Measurements from ENCODE around the gene DCAF15.
"Not testable (repeated sequence)": the region's sequence is repeated elsewhere in the genome, so short reads cannot be mapped to it uniquely, and the experiment has no call there.

The DCAF15 gene

DNA sequence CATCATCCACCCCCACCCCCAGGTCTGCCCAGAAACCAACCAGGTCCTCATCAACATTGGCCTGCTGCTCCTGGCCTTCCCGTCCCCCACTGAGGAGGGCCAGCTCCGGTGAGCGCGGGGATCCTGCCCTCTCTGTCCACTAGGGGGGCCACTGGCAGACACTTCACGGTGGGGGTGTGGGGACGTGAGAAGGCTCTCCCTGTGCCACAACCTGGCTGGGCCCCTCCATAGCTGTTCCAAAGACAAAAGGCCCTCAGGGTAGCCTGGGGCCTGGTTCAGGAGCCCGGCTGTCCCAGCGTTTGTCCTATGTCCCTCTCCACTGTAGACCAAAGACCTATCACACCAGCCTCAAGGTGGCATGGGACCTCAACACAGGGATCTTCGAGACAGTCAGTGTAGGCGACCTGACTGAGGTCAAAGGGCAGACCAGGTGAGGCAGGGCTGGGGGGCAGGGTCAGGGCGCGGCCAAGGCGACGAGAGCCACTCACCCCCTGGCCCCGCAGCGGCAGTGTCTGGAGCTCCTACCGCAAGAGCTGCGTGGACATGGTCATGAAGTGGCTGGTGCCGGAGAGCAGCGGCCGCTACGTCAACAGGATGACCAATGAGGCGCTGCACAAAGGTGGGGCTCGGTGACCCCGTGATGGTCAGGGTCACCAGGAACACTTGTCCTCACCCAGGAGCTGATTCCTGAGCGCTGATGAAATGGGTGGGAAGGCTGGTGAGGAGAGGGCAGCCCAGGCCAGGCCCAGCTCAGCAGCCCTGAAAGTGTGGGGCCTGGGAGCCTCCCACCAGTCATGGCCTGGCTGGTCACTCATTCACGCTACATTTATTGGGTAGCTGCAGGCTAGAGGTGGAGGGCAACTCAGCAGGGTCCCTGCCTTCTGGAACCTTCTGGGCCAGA, 7.9 kb downstream of the DCAF15 start:
- DNase-seq (ENCODE audit: low read depth), result no peak

DNA sequence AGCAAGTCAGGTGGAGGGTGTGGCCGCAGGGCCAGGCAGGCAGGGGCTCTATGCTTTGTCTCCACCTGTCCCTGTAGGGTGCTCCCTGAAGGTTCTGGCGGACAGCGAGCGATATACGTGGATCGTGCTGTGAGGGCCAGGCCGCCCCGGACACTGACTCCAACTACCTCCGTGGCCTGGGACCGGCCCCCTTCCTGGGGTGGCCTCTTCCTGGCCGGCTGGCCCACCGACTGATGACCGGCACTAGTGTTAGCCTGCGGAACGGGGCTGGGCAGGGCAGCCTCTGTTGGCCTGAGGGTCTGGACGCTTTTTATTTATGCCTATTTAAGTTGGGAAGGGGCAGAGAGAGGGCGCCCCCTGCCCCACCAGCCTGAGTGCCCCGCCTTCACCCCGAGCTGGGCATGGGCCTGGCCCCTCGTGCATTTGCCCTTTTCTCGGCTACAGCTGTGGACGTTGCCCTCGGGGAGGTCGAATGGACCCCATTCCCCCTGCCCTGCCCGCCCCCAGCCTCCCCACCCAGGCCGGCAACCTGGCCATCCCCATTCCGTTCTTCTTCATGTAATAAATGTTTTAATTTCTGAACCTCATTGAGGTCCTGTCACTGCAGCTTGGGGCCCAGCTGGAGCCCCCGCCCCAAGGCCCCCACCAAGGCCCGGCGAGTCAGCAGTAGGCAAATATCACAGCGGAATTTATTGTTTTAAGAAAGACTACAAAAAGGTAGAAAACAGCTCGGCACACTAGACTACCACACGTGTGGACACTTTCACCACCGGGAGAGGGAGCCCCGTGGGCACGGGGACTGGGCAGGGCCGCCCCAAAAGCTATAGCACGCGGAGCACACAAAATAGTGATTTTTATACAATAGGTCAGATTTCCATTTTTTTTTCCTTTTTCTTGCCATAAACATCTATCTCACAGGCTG, 8.8 kb downstream of the DCAF15 start:
- no peak for DNase-seq (ENCODE audit: low read depth)

DNA sequence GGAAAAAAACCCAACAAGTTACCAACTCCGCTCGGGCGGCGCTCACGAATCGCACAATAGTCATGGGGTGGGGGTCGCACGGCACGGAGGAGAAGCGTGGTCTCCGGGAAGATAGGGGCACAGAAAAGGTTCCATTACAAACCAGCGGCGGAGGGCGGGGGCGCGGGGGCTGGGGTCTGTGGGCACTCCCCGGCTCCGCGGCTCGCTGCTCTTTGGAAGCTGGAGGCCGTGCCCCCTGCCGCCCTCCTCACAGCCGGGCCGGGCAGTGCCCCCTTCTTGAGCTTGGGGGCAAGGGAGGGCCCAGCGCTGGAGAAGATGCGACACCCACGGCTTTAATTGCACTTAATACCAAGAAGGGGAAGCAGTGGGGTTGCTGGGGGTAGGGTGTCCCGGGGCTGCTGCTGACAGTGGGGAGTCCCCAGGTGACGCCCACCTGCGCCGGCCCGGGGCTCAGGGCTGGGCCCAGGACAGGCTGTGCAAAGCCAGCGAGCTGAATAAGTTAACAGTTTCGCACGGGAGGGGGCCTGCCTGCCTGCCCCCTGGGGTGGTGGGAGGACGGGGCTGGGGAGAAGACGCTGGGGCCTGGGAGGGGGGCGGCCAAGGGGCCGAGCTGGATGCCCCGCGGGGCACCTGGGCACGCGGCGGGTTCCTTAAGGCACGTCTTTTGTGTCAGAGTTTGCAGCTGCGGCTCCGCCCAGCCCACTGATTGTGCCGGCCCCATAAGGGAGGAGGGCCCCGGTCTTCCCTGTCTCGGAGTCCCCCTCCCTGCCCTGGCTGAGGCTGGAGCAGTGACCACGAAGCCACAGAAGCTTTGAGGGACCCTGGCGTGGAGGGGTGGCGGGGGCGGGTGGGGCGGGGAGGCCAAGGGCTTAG, 9.8 kb downstream of the DCAF15 start:
- DNase-seq (ENCODE audit: low read depth), result no peak

DNA sequence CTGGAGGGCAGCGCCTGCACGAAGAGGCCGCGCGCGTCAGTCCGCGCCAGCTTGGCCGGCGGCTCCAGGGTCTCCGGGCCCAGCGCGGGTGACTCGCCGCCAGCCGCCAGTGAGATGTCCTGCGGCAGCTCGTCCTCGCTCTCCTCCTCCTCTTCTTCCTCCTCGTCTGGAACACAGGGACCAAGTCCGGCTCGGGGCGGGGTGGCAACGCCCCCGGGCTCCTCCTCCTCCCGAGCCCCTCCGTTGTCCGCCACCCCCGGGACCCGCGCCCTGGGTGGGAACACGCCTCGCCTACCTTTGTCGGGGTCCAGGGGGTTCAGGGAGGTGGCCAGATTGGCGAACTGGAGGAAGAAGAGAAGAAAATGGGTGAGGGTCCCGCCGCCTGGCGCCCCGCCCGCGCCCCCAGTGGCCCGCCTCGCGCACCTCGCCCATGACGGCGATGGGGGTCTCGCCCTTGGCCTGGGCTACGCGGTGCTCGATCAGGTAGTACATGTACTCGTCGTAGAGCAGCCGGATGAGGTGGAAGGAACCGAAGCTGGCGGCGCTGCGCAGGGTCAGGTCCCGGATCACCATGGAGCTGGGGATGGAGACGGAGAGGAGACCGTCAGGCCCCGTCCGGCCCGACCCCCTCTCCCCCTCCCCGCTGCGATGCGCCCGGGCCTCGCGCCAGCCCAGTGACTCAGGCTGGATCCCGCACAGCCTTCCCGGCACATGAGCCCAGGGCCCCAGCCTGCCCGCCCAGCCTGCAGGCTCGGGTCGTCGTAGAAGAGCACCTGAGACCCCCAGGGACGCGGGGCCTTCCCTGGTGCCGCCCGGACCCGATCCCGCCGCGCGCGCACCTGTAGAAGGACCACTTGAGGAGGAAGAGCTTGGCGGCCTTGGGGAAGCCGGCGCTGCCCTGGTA, 10.6 kb downstream of the DCAF15 start:
- no peak for DNase-seq (ENCODE audit: low read depth)

DNA sequence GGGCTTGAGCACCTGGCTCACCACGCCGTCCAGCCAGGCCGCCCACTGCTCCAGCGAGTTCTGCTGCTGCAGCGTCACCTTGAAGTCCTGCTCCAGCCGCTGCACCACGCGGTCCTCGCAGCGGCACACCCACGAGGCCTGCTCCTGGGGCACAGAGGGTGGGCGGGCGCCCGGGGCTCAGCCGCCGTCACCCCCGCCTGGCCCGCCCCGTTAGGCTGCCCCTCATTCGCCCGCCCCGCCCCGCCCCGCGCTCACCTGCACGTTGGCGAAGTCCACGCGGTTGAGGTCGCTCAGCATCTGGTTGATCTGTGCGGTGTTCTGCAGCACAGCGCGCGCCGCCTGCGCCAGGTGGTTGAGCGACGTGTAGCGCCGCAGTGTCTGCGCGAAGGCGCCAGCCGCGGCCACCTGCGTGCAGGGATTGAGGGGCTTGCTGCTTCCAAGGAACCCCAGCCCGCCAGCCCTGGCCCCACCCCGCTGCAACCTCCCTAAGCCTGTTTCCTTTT, 11.3 kb downstream of the DCAF15 start:
- DNase-seq (ENCODE audit: low read depth), result no peak

DNA sequence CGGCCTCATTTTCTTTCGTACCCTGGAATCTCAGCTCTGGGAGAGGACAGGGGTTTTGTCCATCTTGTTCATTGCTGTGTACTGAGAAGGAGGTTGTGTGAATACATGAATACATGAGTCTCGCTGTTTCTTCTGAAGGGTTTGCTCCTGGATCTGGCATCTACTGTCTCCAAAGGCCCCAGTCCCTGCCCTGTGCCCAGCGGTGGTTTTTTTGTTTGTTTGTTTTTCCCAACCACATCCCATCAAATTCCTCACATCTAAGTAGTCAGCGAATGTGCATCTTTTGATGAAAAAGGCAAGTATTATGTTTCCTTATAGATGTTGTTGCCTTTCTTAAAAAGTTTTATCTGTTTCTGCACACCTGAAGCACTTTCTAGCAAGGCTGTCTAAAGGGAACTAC, 12.5 kb downstream of the DCAF15 start:
- DNase-seq (ENCODE audit: low read depth), result no peak

DNA sequence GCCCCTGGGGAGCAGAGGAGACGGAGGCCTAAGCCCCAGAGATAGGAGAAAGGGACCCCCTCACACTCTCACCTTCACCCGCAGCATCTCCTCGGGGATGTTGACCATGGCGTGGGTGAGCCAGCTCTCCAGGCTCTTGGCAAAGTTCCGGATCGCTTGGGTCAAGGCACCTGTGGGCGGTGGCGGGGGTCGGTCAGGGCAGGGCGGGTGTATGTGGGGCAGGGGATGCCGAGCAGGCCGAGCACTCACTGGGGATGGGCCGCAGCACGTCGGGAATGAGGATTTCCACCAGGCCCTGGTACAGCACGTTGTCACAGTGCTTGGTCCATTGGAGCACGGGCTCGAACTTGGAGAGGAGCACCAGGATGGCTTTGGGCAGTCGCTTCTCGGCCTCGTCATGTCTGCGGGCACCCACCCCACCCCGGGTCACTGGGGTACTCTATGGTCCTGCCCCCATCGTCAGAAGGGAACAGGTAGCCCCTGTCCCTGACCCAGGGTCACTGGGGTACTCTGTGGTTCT, 13.1 kb downstream of the DCAF15 start:
- no peak for DNase-seq (ENCODE audit: low read depth)

DNA sequence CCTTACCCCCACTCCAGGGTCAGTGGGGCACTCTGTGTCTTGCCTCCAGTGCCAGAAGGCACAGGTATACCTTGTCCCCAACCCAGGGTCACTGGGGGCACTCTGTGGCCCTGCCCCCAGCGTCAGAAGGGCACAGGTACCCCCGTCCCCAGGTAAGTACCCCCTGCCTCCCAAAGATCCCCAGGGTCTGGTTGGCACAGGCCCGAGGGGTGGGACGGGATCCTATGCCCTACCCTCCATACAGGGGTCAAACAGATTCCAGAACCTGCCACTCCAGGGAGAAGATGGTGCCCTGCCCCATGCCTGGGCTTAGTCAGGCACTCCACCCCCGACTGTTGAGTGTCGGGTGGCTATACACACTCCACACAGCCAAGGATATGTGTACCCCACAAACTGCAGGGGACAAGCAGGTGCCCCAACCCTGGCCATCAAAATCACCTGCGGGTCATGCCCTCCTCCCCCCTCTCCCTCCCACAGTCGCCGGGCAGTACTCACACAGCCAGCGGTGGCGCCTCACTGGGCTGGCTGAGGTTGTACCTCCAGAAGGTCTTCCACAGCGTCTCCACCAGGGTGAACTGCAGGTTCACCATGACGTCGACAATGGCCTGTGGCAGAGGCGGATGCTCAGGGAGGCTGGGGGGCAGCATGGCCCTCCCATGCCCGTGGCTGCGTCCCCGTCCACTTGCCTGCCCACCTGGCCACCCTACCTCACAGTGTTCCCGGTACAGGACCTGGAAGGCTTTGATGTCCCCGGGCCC, 13.8 kb downstream of the DCAF15 start:
- no peak for DNase-seq (ENCODE audit: low read depth)

DNA sequence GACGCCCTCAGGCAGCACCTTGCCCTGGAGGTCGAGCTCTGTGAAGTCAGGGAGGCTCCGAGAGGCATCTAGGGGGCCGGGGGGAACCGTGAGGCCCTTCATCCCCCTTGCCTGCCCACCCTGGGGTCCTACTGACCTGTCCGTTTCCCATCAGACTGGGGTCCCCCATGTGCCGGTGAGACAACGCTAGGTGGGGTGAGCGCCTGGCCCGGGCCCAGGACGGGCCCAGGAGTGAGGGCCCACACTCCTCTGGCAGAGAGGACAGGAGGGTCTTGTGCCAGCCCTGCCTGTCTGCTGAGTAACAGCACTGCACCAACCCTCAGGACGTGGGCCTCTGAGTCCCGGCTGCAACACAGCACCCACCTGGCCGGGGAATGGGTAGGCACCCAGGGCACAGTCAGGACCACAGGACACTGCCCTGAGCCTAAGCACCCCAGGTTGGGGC, 14.4 kb downstream of the DCAF15 start:
- DNase-seq (ENCODE audit: low read depth), result no peak

DNA sequence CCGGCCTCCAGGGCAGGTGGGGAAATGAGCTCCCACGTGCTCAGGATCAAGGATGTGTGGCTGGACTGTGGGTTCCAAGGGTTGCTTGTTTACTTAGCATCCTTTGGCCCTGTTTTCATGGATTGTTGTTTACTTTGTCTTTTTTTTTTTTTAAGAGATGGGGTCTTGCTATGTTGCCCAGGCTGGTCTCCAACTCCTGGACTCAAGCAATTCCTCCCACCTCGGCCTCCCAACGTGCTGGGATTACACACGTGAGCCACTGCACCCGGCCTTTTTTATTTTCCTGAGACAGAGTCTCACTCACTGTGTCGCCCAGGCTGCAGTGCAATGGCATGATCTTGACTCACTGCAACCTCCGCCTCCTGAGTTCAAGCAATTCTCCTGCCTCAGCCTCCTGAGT, 14.9 kb downstream of the DCAF15 start:
- not testable (repeated sequence) for DNase-seq (ENCODE audit: low read depth)

DNA sequence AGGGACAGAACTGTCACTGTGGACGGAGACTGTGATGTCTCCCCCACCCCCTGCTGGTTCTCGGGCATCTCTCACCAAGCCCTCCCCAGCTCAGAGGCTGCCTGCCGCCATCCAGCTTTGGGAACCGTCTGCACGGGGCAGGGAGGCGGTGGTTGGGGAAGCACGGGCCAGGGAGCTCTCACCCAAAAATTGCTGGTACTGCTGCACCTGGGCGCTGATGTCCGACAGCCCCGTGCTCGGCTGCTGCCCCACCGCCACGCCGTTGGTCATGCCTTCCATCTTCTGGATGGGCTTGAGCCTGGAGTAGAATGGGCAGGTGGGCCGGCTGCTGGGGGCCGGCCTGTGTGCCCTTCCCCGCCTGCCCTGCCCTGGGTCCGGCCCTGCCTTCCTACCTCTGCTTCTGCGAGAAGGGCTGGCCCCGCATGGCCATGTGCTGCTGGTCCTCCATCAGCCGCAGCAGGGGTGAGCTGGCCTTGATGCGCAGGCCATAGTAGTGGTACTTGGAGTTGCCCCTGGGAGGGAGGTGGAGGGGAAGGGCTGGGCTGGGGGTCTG, 16.1 kb downstream of the DCAF15 start:
- DNase-seq (ENCODE audit: low read depth), result no peak

DNA sequence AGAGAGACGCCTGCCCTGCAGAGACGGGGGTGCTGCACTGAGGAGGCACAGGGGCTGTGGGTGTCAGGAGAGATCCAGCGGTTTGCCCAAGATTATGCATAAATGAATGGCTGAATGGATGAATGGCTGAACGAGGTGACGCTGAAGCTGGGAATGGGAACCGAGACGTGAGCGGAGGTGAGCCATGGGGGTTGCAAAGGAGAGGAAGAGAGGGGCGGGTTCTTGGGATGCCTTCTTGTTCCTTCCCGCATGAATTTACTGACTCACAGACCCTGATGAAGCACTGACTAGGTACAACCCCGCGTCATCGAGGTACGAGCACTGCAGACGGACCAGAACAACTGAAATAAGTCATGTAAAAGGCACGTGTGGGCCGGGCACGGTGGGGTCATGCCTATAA, 16.7 kb downstream of the DCAF15 start:
- DNase-seq (ENCODE audit: low read depth), result no peak

DNA sequence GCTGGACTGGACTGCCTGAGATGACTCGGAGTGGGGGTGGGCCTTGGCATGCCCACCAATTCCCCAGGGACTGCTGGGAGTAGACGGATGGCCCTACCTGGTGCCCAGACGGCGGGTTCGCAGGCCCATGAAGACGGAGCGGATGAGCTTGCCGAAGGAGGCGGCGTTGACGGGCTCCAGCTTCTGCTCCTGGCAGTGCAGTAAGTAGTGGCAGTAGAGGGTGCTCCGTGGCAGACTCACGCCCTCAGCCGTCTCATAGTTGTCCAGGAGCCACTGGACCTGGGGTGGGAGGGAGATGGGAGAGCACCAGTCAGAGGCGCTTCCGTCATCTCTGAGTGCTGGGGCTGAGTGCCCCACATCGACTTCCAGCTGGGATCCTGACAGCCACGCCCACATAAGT, 17.6 kb downstream of the DCAF15 start:
- no peak for DNase-seq (ENCODE audit: low read depth)

DNA sequence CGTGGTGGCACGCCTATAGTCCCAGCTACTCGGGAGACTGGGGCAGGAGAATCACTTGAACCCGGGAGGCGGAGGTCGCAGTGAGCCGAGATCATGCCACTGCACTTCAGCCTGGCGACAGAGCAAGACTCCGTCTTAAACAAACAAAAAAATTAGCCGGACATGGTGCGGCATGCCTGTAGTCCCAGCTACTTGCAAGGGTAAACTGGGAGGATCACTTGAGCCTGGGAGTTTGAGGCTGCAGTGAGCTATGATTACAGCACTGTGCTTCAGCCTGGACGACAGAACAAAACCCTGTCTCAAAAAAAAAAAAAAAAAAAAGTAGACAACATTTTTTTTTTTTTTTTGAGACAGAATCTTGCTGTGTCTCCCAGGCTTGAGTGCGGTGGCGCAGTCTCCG, 19.6 kb downstream of the DCAF15 start:
- not testable (repeated sequence) for DNase-seq (ENCODE audit: low read depth)

DNA sequence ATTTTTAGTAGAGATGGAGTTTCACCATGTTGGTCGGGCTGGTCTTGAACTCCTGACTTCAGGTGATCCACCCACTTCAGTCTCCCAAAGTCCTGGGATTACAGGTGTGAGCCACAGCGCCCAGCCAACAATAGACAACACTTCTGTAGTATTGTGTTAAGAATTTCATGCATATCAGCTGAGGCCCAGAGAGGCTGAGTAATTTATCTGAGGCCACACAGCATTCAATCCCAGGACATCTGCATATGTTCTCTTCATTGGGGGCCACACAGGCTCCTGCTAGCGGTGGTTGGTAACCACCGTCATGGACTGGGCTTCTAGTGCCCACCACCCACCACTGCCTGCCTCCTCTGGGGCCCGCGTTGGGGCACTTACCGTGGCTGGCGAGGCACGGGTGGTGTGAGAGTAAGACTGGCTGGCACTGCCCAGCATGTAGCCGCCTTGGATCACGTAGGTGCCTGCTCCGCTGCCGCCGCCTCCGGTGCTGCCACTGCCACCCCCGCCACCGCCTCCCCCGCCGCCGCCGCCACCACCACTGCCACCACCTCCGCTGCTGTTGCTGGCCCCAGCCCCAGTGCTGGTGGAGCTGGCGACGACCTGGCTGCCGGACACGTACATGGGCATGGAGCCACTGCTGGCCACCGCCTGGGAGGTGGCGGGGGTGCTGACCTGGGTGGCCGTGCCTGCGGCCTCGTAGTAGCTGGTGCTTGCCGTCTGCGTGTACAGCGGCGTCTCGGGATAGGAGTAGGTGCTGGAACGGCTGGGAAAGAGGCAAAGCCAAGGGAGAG, 20.3 kb downstream of the DCAF15 start:
- no peak for DNase-seq (ENCODE audit: low read depth)

DNA sequence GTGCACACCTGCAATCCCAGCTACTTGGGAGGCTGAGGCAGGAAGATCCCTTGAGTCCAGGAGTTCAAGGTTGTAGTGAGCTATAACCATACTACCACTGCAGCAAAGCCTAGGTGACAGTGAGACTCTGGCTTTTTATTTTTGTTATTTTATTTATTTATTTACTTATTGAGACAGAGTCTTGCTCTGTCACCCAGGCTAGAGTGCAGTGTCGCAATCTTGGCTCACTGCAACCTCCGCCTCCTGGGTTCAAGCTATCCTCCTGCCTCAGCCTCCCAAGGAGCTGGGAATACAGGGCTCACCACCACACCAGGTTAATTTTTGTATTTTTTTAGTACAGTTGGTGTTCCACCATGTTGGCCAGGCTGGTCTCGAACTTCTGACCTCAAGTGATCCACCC, 21.2 kb downstream of the DCAF15 start:
- DNase-seq (ENCODE audit: low read depth), result not testable (repeated sequence)

DNA sequence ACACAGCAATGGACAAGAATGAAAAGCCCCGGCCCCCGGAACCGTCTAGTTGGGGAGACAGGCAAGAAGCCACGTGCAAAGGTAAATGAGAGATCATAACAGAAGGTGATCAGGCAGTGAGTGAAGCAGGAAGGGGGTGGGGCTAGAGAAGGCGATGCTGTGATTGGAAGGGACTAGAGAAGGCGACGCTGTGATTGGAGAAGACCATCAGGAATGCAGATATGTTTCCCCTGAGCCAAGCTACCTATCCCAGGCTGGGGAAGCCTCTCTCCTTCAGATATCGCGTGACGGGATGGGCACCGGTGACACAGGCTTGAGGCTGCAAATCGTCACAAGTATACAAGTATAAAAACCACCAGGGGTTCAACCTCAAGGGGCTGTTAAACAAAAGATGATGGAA, 21.8 kb downstream of the DCAF15 start:
- DNase-seq (ENCODE audit: low read depth), result no peak

DNA sequence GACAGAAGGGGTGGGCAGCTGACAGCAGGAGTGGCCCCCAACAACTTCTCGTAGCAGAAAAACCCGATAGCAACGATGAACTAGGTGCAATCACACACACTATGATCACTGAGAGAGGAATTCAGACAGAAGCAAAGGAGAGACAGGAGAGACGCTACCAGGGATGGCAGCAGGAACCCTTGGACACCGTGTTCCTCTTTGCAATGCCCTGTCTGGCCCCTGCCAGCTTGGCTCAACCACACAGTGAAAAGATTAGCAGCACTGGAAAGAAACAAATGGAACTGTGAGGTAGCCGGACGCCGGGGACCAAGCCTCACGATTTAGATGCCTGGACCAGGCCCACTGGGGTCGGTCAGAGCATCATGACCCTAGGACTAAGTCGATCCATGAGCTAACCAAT, 23.6 kb downstream of the DCAF15 start:
- DNase-seq (ENCODE audit: low read depth), result no peak
